Hematopoietic multipotent progenitor cell treated with erythropoietin and hydrocortisone succinate and interleukin-3 and kit ligand, for 17 days (in vitro differentiated cells): ENCODE results near the gene ADH7.
"Not testable (repeated sequence)": the region's sequence is repeated elsewhere in the genome, so short reads cannot be mapped to it uniquely, and the experiment has no call there.

Source experiments
- DNase-seq: peaks from one replicate; pipeline ENCODE4 v3.0.0-alpha.2; 2015; ENCODE audit warnings: low spot score

The ADH7 gene

GRCh38 chr4:99379571-99379970 lies 55.6 kb downstream of the ADH7 start:
- DNase-seq, result no peak

GRCh38 chr4:99378876-99379275 lies 56.3 kb downstream of the ADH7 start:
- DNase-seq, result no peak

- not testable (repeated sequence) for DNase-seq
Observed at GRCh38 chr4:99377341-99377740, 57.8 kb downstream of the ADH7 start.

- not testable (repeated sequence) for DNase-seq
Observed at GRCh38 chr4:99372464-99372863, 62.7 kb downstream of the ADH7 start.

GRCh38 chr4:99367817-99368216 lies 67.3 kb downstream of the ADH7 start:
- not testable (repeated sequence) for DNase-seq

- no peak for DNase-seq
Observed at GRCh38 chr4:99366491-99366890, 68.7 kb downstream of the ADH7 start.

- DNase-seq, result no peak
Observed at GRCh38 chr4:99362768-99363167, 72.4 kb downstream of the ADH7 start.
